Thymus (tissue), 11 donors: ENCODE data around the gene KPNA3. TPM values are rescaled to one million over a fixed set of nuclear protein-coding genes. Genes with fewer than 3 reads are reported as not detected.

Experiments
- DNase-seq, 9 donors: peaks; one replicate each; pipeline ENCODE4 v3.0.0-alpha.2; 2013; ENCODE audit warnings: low spot score in 9 of 9, low read depth in 6 of 9, missing footprints in 1 of 9
- H3K27ac ChIP-seq, 2 donors: one replicate each; pipeline ENCODE4 v1.5.1; 2013; ENCODE audit warnings: control low read depth in 1 of 2, low read depth in 1 of 2, low read length in 1 of 2, mild to moderate bottlenecking in 1 of 2, moderate library complexity in 1 of 2
- H3K27me3 ChIP-seq, 2 donors: one replicate each; pipeline ENCODE4 v1.5.1; 2013; ENCODE audit warnings: low read length in 1 of 2; ENCODE audit not compliant: control insufficient read depth in 2 of 2, insufficient read depth in 1 of 2
- H3K36me3 ChIP-seq, 2 donors: one replicate each; pipeline ENCODE4 v1.5.1; 2013; ENCODE audit warnings: low read length in 1 of 2, mild to moderate bottlenecking in 1 of 2, moderate library complexity in 1 of 2; ENCODE audit not compliant: control insufficient read depth in 2 of 2, insufficient read depth in 2 of 2
- H3K4me1 ChIP-seq, 2 donors: one replicate each; pipeline ENCODE4 v1.5.1; 2013; ENCODE audit warnings: low read length in 2 of 2; ENCODE audit not compliant: control insufficient read depth in 2 of 2, insufficient read depth in 2 of 2
- H3K4me3 ChIP-seq, 2 donors: one replicate each; pipeline ENCODE4 v1.5.1; 2013; ENCODE audit warnings: low read length in 2 of 2, control low read depth in 1 of 2, mild to moderate bottlenecking in 1 of 2
- H3K9me3 ChIP-seq, 2 donors: one replicate each; pipeline ENCODE4 v1.5.1; 2013; ENCODE audit warnings: low read length in 1 of 2, mild to moderate bottlenecking in 1 of 2; ENCODE audit not compliant: control insufficient read depth in 2 of 2, insufficient read depth in 1 of 2
- WGBS: extraction: QIAGEN DNeasy Blood & Tissue Kit; methylation state at CpG from one replicate; pipeline ENCODE4 v1.1.7; 2013; 5-methylcytosine and 5-hydroxymethylcytosine counted together
- polyA plus RNA-seq: library from polyadenylated mRNA; stranded (reverse); fragments of 200-250 nt; gene quantifications from one replicate; pipeline ENCODE4 v1.2.3, GENCODE V29; 2013
- total RNA-seq: library from RNA; stranded (reverse); fragments of 120-200 nt; gene quantifications from one replicate; pipeline ENCODE4 v1.2.4, GENCODE V29; 2013
- donor health status: healthy.

Gene KPNA3
- total and polyA plus RNA-seq, 2 donors, result 17.5 to 26.2 TPM

- Histone ChIP-seq H3K36me3 (no peaks in the 10 kb centered on the region), H3K4me1 (peaks cover 5 to 6% of the 10 kb centered on the region in 2 donors), H3K27ac (peak overlapping the region; percentile 78 to 97), H3K27me3 (no peaks in the 10 kb centered on the region), H3K9me3 (no peaks in the 10 kb centered on the region), H3K4me3 (peak overlapping the region; percentile 79 to 89)
- peak in 6 of 9 donors; percentile 13 to 65 (median 40) for DNase-seq
- WGBS, result under 1% methylated on average over 98 of the region's 98 CpGs
Measured at GRCh38 chr13:49791711-49792549, 552 bp downstream of the KPNA3 start.

- Histone ChIP-seq H3K4me1 (peaks cover 5 to 6% of the 10 kb centered on the region in 2 donors), H3K4me3 (peak overlapping the region; percentile 79 to 89), H3K27ac (peak overlapping the region; percentile 52 to 70), H3K36me3 (no peaks in the 10 kb centered on the region), H3K27me3 (no peaks in the 10 kb centered on the region), H3K9me3 (no peaks in the 10 kb centered on the region)
- 7% methylated on average over 9 of the region's 9 CpGs for WGBS
- peak in 7 of 9 donors; percentile 23 to 70 (median 37) for DNase-seq
Measured at GRCh38 chr13:49791315-49791710, 1.2 kb downstream of the KPNA3 start.

GRCh38 chr13:49789968-49790367 is 2.5 kb downstream of the KPNA3 start:
- no peak overlapping the region for H3K4me3 ChIP-seq
- no peak for DNase-seq
- no peaks in the 10 kb centered on the region for H3K36me3 ChIP-seq
- WGBS, result 98% methylated on average over 8 of the region's 8 CpGs
- H3K9me3 ChIP-seq, result no peaks in the 10 kb centered on the region
- H3K4me1 ChIP-seq, result peaks cover 5 to 6% of the 10 kb centered on the region in 2 donors
- H3K27me3 ChIP-seq, result no peaks in the 10 kb centered on the region
- no peak overlapping the region for H3K27ac ChIP-seq

- no peaks in the 10 kb centered on the region for H3K9me3 ChIP-seq
- no peak overlapping the region for H3K4me3 ChIP-seq
- no peaks in the 10 kb centered on the region for H3K27me3 ChIP-seq
- no peak overlapping the region for H3K27ac ChIP-seq
- no peaks in the 10 kb centered on the region for H3K36me3 ChIP-seq
- DNase-seq, result no peak
- H3K4me1 ChIP-seq, result peaks cover 0 to 5% of the 10 kb centered on the region in 2 donors
Measured at GRCh38 chr13:49786401-49787008, 6.0 kb downstream of the KPNA3 start.

GRCh38 chr13:49784886-49785570 is 7.5 kb downstream of the KPNA3 start:
- Histone ChIP-seq H3K27me3 (no peaks in the 10 kb centered on the region), H3K9me3 (no peaks in the 10 kb centered on the region), H3K27ac (no peak overlapping the region), H3K4me3 (no peak overlapping the region), H3K4me1 (no peaks in the 10 kb centered on the region), H3K36me3 (peaks cover 0 to 2% of the 10 kb centered on the region in 2 donors)
- no peak for DNase-seq
- 97% methylated on average over 5 of the region's 5 CpGs for WGBS

- Histone ChIP-seq H3K27me3 (no peaks in the 10 kb centered on the region), H3K4me1 (no peaks in the 10 kb centered on the region), H3K9me3 (no peaks in the 10 kb centered on the region), H3K36me3 (peaks cover 0 to 2% of the 10 kb centered on the region in 2 donors), H3K4me3 (no peak overlapping the region), H3K27ac (no peak overlapping the region)
- 98% methylated on average over 4 of the region's 4 CpGs for WGBS
- DNase-seq, result no peak
Measured at GRCh38 chr13:49783865-49784264, 8.6 kb downstream of the KPNA3 start.

GRCh38 chr13:49782784-49783183 is 9.7 kb downstream of the KPNA3 start:
- H3K36me3 ChIP-seq, result peaks cover 0 to 2% of the 10 kb centered on the region in 2 donors
- 98% methylated on average over 2 of the region's 2 CpGs for WGBS
- no peaks in the 10 kb centered on the region for H3K9me3 ChIP-seq
- H3K4me3 ChIP-seq, result no peak overlapping the region
- H3K4me1 ChIP-seq, result peaks cover 0 to under 1% of the 10 kb centered on the region in 2 donors
- DNase-seq, result no peak
- H3K27me3 ChIP-seq, result no peaks in the 10 kb centered on the region
- H3K27ac ChIP-seq, result no peak overlapping the region

- no peaks in the 10 kb centered on the region for H3K9me3 ChIP-seq
- H3K4me3 ChIP-seq, result no peak overlapping the region
- H3K27me3 ChIP-seq, result no peaks in the 10 kb centered on the region
- H3K27ac ChIP-seq, result no peak overlapping the region
- peaks cover 0 to 2% of the 10 kb centered on the region in 2 donors for H3K36me3 ChIP-seq
- WGBS, result 99% methylated on average over 3 of the region's 3 CpGs
- peaks cover 0 to 5% of the 10 kb centered on the region in 2 donors for H3K4me1 ChIP-seq
- no peak for DNase-seq
Measured at GRCh38 chr13:49781806-49782205, 10.7 kb downstream of the KPNA3 start.

GRCh38 chr13:49779721-49780120 is 12.8 kb downstream of the KPNA3 start:
- Histone ChIP-seq H3K9me3 (no peaks in the 10 kb centered on the region), H3K36me3 (peaks cover 0 to 2% of the 10 kb centered on the region in 2 donors), H3K4me1 (peaks cover 0 to 5% of the 10 kb centered on the region in 2 donors), H3K27ac (no peak overlapping the region), H3K27me3 (no peaks in the 10 kb centered on the region), H3K4me3 (no peak overlapping the region)
- no peak for DNase-seq
